ENCODE measurements around the gene TAPBP.

The TAPBP gene

GRCh38 chr6:33297406-33297955 is 16.4 kb downstream of the TAPBP start:
- TF ChIP-seq ZBTB7A (IDR thresholded peaks at IDR 0.05; ENCODE audit: low read depth): peak; percentile 78; the same call in 1 of the 2 replicates
- no peak for TF ChIP-seq FOXM1 (IDR thresholded peaks at IDR 0.05; ENCODE audit: borderline replicate concordance, low read depth)
- TF ChIP-seq TEAD4 (IDR thresholded peaks at IDR 0.05): no peak
- TF ChIP-seq YY1 (IDR thresholded peaks at IDR 0.05; ENCODE audit: low read depth): no peak
- TF ChIP-seq CEBPB (IDR thresholded peaks at IDR 0.05): no peak
- no peak for TF ChIP-seq EGR1 (IDR thresholded peaks at IDR 0.05)
- peak; percentile 98 for TF ChIP-seq USF1 (IDR thresholded peaks at IDR 0.05)
- no peak for TF ChIP-seq CREB1 (IDR thresholded peaks at IDR 0.05; ENCODE audit: low read depth)
- peak; percentile 54 for TF ChIP-seq MAX (IDR thresholded peaks at IDR 0.05)

DNA sequence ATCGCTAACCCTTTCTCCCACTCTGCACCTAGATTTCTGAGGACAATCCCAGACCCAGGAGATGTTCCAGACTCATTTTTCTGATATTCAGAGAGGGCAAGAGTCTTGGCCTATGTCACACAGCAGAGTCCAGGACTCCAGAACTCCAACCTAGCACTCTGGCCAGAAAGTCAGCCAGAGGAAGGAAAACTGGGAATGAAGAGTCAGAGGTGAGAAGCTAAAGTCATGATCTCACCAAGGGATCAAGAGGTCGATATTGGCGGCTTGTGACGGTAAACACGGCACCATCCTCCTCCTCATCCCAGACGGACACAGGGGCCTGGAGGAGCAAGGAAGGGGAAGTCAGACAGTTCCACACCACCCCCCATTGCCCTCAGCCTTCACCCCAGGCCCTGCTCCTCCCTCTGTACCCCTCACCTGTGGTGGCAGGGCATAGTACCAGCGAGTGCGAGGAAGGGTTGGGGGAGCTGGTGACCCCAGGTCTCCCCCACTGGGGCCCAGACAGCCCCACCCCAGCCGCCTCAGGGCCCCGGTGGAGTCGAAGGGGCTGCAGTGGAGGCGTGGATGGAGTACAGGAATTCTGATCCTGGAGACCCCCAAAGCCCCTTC is 17.0 kb downstream of the TAPBP start:
- TF ChIP-seq EP300 (IDR thresholded peaks at IDR 0.05; ENCODE audit: borderline replicate concordance): no peak
- no peak for TF ChIP-seq USF1 (IDR thresholded peaks at IDR 0.05)
- TF ChIP-seq CEBPB (IDR thresholded peaks at IDR 0.05): no peak
- no peak for TF ChIP-seq TAF1 (IDR thresholded peaks at IDR 0.05; ENCODE audit: low read depth)
- TF ChIP-seq YY1 (IDR thresholded peaks at IDR 0.05; ENCODE audit: low read depth): no peak
- no peak for TF ChIP-seq TEAD4 (IDR thresholded peaks at IDR 0.05)
- TF ChIP-seq CREB1 (IDR thresholded peaks at IDR 0.05; ENCODE audit: low read depth): no peak
- no peak for TF ChIP-seq FOXM1 (IDR thresholded peaks at IDR 0.05; ENCODE audit: borderline replicate concordance, low read depth)
- no peak for TF ChIP-seq MAX (IDR thresholded peaks at IDR 0.05)
- TF ChIP-seq, protein P1, sequence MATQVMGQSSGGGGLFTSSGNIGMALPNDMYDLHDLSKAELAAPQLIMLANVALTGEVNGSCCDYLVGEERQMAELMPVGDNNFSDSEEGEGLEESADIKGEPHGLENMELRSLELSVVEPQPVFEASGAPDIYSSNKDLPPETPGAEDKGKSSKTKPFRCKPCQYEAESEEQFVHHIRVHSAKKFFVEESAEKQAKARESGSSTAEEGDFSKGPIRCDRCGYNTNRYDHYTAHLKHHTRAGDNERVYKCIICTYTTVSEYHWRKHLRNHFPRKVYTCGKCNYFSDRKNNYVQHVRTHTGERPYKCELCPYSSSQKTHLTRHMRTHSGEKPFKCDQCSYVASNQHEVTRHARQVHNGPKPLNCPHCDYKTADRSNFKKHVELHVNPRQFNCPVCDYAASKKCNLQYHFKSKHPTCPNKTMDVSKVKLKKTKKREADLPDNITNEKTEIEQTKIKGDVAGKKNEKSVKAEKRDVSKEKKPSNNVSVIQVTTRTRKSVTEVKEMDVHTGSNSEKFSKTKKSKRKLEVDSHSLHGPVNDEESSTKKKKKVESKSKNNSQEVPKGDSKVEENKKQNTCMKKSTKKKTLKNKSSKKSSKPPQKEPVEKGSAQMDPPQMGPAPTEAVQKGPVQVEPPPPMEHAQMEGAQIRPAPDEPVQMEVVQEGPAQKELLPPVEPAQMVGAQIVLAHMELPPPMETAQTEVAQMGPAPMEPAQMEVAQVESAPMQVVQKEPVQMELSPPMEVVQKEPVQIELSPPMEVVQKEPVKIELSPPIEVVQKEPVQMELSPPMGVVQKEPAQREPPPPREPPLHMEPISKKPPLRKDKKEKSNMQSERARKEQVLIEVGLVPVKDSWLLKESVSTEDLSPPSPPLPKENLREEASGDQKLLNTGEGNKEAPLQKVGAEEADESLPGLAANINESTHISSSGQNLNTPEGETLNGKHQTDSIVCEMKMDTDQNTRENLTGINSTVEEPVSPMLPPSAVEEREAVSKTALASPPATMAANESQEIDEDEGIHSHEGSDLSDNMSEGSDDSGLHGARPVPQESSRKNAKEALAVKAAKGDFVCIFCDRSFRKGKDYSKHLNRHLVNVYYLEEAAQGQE (IDR thresholded peaks at IDR 0.05; ENCODE audit: low read depth): no peak
- TF ChIP-seq ZBTB7A (IDR thresholded peaks at IDR 0.05; ENCODE audit: low read depth): no peak

DNA sequence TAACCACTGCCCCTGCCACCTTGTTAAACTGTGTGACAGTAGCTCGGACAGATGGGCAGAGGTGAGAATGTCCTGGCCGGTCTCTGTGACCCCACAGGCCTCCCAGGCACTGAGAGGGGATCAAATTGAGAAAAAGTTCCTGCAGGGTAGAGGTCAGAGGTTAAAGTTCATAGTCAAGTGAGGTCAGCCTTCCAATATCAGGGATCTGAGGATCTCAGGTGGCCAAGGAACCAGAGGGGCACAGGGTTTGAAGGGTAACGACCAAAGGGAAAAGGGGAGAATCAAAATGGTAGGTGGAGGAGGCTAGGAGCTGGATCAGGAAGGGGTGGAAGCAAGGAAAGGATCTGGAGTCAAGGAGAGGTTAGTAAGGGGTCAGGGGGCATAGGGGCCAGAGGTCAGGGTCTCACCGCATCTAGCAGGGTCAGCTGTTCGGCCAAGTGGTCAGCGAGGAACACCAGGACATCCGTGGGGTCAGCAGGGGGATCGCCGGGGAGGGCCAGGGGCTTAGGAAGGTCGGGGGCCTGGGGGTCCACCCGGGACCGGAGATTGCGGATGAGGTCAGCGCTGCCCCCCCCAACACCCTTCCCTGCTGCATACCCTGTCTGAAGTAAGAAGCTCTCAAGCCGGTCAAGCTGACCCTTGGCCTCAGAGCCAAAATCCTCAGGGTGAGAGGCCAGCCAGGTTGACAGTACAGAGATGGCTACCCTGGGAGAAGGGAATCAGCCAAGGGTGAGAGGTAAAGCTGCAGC is 18.1 kb downstream of the TAPBP start:
- TF ChIP-seq USF1 (IDR thresholded peaks at IDR 0.05) (no peak), RAD21 (IDR thresholded peaks at IDR 0.05; ENCODE audit: low read depth) (no peak), TAF1 (IDR thresholded peaks at IDR 0.05; ENCODE audit: low read depth) (no peak), FOXM1 (IDR thresholded peaks at IDR 0.05; ENCODE audit: borderline replicate concordance, low read depth) (no peak), TCF12 (IDR thresholded peaks at IDR 0.05; ENCODE audit: low read depth) (no peak), TEAD4 (IDR thresholded peaks at IDR 0.05) (no peak), YY1 (IDR thresholded peaks at IDR 0.05; ENCODE audit: low read depth) (no peak), MAX (IDR thresholded peaks at IDR 0.05) (no peak), NFIC (IDR thresholded peaks at IDR 0.05) (no peak), CEBPB (IDR thresholded peaks at IDR 0.05) (no peak), EGR1 (IDR thresholded peaks at IDR 0.05) (no peak)

- TF ChIP-seq RAD21 (IDR thresholded peaks at IDR 0.05; ENCODE audit: low read depth): no peak
- TF ChIP-seq FOXM1 (IDR thresholded peaks at IDR 0.05; ENCODE audit: borderline replicate concordance, low read depth): no peak
- no peak for TF ChIP-seq TEAD4 (IDR thresholded peaks at IDR 0.05)
- TF ChIP-seq EP300 (IDR thresholded peaks at IDR 0.05; ENCODE audit: borderline replicate concordance): no peak
- no peak for TF ChIP-seq USF1 (IDR thresholded peaks at IDR 0.05)
- TF ChIP-seq YY1 (IDR thresholded peaks at IDR 0.05; ENCODE audit: low read depth): no peak
- no peak for TF ChIP-seq ZBTB7A (IDR thresholded peaks at IDR 0.05; ENCODE audit: low read depth)
- no peak for TF ChIP-seq TAF1 (IDR thresholded peaks at IDR 0.05; ENCODE audit: low read depth)
- no peak for TF ChIP-seq CREB1 (IDR thresholded peaks at IDR 0.05; ENCODE audit: low read depth)
Observed at GRCh38 chr6:33294086-33294823, 19.6 kb downstream of the TAPBP start.

GRCh38 chr6:33292996-33293682 is 20.7 kb downstream of the TAPBP start:
- TF ChIP-seq TAF1 (IDR thresholded peaks at IDR 0.05; ENCODE audit: low read depth) (no peak), CEBPB (IDR thresholded peaks at IDR 0.05) (no peak)
